GM19324 (cell line): ENCODE results near the gene EIF3D.

Source experiments
- ATAC-seq: cut with Tn5 transposase; IDR thresholded peaks from one replicate; pipeline ENCODE4 v1.9.1; 2021; ENCODE audit warnings: mild to moderate bottlenecking, moderate library complexity; ENCODE audit not compliant: unreplicated experiment, low FRiP score

The EIF3D gene

DNA sequence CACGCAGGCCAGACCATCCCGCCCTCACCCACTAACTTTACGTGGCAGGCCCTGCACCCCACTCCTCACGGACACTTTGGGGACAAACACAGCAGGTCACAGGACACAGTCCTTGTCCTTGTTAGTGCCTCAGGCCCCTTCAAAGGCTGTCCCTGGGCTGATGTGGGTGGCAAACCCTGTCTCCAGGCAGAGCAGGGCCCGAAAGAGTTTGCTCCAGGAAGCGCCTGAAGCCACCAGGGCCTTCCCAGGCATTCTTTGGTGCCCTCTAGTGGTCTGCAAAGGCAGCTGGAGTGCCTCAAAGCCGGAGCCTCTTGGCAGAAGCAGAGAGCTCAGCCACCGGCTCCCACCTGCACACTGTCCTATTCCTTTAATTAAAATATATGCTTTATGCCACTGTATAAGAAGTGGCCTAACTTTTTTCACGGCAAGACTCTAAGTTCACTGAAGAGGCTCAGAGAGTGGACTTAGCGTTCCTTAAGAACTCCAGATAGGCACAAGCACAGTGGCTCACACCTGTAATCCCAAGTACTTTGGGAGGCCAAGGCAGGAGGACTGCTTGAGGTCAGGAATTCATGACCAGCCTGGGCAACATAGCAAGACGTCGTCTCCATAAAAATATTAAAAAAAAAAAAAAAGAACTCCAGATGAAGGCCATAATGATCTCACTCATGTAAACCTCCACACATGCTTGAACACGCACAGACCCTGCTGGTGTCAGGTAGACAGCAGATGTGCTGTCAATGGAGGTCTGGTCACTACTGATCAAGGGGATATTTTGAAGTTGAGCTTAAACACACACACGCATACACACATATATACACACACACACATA, 58.6 kb downstream of the EIF3D start:
- no peak for ATAC-seq

DNA sequence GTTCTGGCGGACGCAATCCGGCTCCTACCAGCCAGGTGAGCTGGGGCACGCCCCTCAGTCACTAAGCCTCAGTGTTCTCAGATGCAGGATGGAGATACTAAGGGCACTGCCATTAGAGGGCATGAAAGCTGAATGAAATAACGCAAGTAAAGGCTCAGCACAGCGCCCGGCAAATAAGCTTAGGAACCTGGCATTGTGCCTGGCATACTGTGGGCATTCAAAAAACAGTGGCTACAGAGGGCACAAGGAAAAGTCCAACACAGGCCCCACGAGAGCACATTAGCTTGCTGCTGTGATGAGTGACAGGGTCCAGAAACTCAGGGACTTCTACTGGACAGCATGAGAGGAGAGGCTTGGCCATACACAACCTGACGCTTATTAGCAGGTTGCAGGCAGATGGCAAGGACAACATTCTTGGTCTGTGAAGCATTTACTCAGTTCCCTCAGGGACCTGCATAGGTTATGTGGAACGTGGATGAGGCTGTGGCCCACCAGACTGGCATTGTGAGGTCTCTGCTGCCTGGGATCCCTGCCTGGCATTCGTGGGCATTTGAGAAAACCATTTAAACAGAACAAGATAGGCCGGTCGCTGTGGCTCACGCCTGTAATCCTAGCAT, 59.8 kb downstream of the EIF3D start:
- ATAC-seq, result no peak

DNA sequence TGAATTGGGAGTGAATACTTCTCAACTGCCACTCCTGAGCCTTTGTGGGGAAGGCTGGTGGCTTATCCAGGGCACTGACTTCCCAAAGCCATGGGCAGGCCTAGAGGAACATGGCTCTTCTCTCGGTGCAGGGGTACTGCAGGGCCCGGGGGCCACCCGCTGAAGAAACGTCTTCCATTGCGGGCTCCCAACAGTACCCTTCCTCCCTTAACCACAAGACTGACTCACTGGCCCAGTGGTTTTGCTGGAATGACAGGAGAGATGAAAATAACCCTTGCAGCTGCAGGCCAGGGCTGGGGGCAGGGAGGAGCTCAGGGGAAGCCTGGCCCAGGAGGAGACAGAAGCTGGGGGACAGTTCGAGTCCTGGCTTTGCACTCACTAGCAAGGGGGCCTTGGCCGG, 61.0 kb downstream of the EIF3D start:
- no peak for ATAC-seq

DNA sequence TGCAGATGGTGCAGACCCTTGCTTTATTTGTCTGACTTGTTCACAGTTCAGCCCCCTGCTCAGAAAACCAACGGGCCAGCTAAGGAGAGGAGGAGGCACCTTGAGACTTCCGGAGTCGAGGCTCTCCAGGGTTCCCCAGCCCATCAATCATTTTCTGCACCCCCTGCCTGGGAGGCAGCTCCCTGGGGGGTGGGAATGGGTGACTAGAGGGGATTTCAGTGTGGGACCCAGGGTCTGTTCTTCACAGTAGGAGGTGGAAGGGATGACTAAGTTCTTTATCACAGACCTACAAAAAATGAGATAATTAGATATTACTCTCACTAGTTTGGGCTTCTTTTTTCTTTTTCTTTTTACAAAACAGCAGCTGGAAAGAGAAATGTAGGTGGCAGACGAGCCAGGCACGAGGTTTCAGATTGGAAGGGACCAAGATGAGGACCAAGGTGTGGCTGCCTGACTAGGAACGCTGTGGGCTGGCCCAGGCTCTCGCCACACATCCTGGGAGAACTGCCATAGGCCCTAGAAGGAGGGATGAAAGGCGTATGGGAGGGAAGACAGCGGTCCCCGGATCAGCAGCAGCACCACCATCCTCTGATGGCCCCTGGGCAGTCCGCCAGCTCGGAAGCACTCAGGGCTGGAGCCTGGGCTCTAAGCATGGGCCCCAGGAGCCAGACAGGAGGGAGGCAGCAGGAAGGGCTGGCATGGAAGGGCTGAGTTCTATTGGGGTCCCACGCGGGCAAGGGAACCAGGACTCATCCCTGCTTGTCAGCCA, 61.7 kb downstream of the EIF3D start:
- ATAC-seq, result no peak

DNA sequence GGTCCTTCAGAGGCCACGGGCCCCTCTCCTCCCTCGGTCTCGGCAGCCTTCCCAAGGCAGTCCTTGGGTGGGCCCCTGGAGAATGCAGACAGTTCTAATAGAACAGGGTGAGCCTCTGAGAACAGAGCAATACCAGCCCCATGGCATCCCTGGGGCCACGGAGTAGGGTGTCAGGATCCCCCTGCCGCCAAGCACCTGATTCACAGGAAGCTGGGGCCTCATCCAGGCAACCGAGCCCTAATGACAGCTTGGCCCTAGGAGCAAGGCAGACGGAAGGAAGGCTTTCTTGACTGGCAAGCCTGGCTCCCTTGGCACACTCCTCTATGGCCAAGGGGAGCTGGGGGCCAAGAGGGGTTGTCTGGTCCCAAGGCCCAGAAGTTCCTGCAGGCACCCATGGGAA, 62.7 kb downstream of the EIF3D start:
- no peak for ATAC-seq

DNA sequence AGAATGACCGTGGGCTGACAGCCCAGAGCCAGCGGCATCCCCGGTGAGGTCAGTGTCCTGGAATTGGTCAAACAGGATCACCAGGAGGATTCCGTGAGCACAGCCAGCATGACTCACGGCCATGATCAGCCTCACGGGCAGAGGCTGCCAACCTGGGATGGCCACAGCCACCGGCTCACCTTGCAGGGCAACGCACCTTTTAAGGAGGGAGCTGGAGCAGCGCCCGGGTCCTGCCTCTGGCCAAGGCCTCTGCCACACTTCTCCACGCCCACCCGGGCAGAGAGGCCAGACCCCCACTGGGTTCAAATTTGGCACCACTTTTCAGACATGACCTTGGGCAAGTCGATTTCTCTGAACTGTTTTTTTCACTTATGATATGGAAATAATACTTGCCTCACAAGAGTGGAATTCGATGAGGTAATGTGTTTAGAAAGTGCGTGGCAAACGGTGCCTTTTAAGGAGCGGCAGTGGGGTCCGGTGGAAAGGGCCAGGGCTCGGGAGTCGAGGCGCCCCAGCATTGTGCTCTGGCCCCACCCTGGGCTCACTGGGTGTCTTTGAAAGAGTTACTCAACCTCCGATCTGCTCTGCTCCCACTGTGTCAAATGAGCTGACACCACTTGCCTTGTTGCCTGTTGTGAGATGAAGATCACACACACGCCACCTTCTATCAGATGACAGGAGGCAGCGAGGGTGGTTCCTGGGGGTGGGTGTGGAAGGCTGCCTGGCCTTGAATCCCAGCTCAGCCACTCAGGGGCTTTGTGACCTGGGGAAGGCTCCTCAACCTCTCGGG, 63.5 kb downstream of the EIF3D start:
- ATAC-seq, result no peak

DNA sequence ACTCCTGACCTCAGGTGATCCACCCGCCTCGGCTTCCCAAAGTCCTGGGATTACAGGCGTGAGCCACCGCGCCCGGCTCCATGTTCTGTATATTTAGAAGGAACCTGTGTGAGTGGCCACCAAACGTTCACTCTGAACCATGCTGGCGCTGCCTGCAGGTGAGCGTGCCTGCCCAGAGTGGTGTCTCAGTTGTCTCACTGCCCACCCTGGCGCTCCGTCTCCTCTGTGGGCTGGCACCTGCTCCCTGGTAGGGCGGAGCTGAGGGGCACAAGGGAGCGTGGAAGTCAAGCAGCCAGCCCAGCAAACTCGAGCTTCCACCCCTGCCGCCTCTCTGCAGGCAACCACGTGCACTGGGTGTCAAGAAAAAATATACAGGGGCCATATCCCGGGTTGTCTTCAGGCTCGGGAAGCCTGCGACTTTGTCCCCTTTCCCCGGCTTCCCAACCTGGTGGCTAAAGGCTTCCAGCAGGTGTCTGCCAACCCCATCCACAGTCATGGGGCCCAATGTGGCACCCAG, 64.2 kb downstream of the EIF3D start:
- no peak for ATAC-seq

DNA sequence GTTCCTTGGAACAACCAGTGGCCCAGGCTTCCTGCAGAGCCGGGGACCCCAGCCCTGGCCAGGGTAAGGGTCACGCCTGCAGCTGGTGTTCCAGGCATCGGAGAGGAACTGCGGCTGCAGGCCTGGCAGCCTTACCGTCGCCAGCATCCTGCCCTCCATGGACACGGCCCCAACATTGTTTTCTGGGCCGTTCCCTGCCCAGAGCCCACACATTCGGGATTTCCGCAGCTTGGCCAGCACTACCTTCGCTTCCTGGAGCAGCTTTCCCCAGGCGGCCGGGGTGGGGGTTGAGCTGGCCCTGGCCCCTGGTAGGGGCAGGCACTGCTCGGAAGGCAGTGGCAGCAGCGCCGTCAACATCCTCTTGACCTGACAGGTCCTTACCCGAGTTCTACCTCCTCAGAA, 65.2 kb downstream of the EIF3D start:
- no peak for ATAC-seq

DNA sequence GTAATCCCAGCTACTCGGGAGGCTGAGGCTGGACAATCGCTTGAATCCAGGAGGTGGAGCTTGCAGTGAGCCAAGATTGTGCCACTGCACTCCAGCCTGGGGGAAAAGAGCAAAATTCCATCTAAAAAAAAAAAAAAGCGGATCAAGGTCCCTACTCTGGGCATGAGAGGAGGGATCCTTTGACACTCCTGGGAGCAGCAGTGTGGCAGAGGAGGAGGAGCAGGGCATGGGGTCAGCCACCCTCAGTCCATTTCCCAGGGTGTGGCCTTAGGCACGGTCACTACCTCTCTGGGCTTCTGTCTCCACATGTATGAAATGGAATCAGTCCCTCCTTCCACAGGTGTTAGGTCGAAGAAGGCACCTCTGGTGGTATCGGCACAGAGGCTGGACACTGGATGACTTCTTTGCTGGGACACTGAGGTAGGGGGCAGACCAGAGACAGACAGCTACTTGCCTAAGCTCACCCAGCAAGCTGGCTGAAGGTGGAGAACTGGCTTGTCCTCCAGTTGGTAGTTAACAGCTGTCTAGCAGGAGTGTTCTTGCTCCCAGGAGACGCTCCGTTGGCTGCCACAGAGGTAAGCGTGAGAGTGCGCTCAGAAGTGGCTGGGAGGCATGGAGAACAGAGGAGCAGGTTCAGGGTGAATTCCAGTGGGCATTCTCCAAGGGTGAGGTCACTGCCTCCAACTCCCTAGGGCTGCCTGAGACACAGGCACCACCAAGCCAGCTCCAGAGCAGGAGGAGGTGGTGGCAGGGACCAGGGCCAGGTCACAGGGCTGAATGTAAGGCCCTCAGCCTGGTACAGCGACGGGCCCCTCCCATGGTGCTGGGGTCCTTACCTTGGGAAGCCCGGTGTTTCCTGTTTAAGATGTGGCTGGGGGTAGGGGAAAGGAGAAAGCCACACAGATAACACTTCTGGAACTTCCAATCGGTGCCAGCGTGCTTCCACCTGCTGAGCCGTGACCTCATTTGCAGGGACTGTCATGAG, 67.0 kb downstream of the EIF3D start:
- no peak for ATAC-seq
